Skeletal muscle tissue (tissue), 4 donors: ENCODE measurements around the gene HSPBAP1. TPM values are rescaled to one million over a fixed set of nuclear protein-coding genes. Genes with fewer than 3 reads are reported as not detected.

Source experiments
- H3K27ac ChIP-seq: one replicate; pipeline ENCODE4 v1.7.0; 2013; ENCODE audit warnings: mild to moderate bottlenecking, low read depth, low read length, inconsistent platforms
- H3K27me3 ChIP-seq, 3 donors: one replicate each; pipeline ENCODE4 v1.7.0; 2013; ENCODE audit warnings: low read length in 3 of 3; ENCODE audit not compliant: control insufficient read depth in 3 of 3, insufficient read depth in 3 of 3
- H3K36me3 ChIP-seq, 3 donors: one replicate each; pipeline ENCODE4 v1.7.0; 2013; ENCODE audit warnings: low read length in 3 of 3; ENCODE audit not compliant: control insufficient read depth in 3 of 3, insufficient read depth in 3 of 3
- H3K4me1 ChIP-seq, 3 donors: one replicate each; pipeline ENCODE4 v1.7.0; 2013; ENCODE audit warnings: low read length in 3 of 3, mild to moderate bottlenecking in 3 of 3; ENCODE audit not compliant: control insufficient read depth in 3 of 3, insufficient read depth in 3 of 3
- H3K4me3 ChIP-seq, 3 donors: one replicate each; pipeline ENCODE4 v1.7.0; 2013; ENCODE audit warnings: low read length in 3 of 3
- H3K9ac ChIP-seq, 3 donors: one replicate each; pipeline ENCODE4 v1.7.0; 2013; ENCODE audit warnings: low read length in 3 of 3, mild to moderate bottlenecking in 3 of 3, moderate library complexity in 2 of 3, low read depth in 1 of 3
- H3K9me3 ChIP-seq, 3 donors: one replicate each; pipeline ENCODE4 v1.7.0; 2013; ENCODE audit warnings: low read length in 3 of 3; ENCODE audit not compliant: control insufficient read depth in 3 of 3
- total RNA-seq: library from RNA; depleted of rRNA; stranded (reverse); fragments of >200 nt; gene quantifications from one replicate; pipeline ENCODE4 v1.2.3, GENCODE V29; 2014
- donor health status: Osteomylitis.

Gene HSPBAP1
- total RNA-seq, 1 donor from 2014 or later: 8.9 TPM

DNA sequence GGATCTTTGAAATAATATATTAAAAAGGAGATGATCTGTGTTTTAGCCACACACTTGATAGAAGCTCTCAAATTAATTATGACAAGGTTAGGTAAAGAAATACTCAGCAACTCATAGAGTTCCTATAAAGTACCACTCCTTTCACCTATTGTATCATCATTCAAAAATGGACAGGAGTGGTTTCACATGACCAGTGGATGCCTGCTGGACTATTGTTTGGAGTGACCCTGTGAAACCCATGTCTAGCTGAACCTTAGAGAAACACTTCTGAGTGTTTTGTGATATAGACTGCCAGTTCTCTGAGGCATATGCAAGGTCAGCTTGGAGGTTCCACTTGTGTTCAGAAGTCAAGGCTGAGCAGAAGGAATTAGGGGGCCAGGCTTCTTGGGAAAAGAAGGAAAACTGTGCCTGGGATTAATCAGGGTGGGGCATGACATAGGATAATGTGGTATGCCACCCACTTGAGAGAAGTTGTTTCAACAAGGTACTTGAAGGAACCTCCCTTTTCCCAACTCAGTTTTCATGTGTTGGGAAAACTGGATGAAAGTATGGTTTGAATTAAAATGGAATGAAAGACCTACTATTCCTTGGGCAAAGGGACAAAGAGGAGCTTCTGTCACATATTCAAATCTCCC, 97.6 kb downstream of the HSPBAP1 start:
- H3K4me1 ChIP-seq: no peaks in the 10 kb centered on the region
- H3K27ac ChIP-seq: no peak overlapping the region
- no peaks in the 10 kb centered on the region for H3K9me3 ChIP-seq
- H3K9ac ChIP-seq: no peak overlapping the region
- H3K27me3 ChIP-seq: no peaks in the 10 kb centered on the region
- H3K4me3 ChIP-seq: no peak overlapping the region
- H3K36me3 ChIP-seq: peaks cover 9 to 49% (median 30%) of the 10 kb centered on the region in 3 donors

DNA sequence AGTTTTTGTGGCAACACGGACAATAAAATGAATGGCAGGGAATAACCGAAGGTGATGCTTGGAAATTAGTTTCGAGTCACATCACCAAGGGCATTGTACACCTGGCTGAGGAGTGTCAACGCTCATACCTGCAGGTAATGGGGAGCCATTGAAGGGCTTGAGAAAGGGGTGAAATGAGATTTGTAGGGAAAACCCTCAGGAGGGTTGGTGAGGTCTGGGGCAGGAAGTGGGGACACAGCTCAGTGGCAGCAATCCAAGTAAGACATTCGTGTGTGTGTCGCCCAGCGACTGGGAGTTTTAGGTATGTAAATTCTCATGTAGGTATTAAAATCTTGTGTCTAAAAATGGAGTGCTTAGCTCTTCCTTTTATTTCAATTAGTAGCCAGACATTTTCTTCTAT, 98.7 kb downstream of the HSPBAP1 start:
- no peaks in the 10 kb centered on the region for H3K4me1 ChIP-seq
- no peak overlapping the region for H3K9ac ChIP-seq
- no peak overlapping the region for H3K27ac ChIP-seq
- H3K4me3 ChIP-seq: no peak overlapping the region
- no peaks in the 10 kb centered on the region for H3K27me3 ChIP-seq
- H3K36me3 ChIP-seq: peaks cover 9 to 43% (median 37%) of the 10 kb centered on the region in 3 donors
- H3K9me3 ChIP-seq: no peaks in the 10 kb centered on the region

DNA sequence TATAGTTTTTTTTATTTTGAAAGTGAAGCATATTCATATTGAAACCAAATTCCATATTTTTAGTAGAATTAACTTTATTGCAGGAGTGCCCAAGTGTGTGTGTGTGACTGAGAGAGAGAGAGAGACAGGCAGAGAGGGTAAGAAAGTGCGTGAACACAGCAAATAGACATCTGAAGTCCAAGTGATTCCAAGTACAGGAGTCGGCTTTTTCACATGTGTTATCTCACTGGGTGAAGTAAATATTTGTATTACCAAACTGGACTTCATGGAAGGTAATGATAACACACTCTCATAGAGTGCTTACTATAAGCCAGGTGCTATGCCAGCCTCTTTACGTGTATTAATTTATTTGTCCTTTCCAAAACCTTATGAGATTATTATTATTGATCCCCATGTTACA, 101.0 kb downstream of the HSPBAP1 start:
- Histone ChIP-seq H3K4me3 (no peak overlapping the region), H3K9ac (no peak overlapping the region), H3K27ac (no peak overlapping the region), H3K4me1 (no peaks in the 10 kb centered on the region), H3K9me3 (no peaks in the 10 kb centered on the region), H3K27me3 (no peaks in the 10 kb centered on the region), H3K36me3 (peaks cover 6 to 40% (median 34%) of the 10 kb centered on the region in 3 donors)

DNA sequence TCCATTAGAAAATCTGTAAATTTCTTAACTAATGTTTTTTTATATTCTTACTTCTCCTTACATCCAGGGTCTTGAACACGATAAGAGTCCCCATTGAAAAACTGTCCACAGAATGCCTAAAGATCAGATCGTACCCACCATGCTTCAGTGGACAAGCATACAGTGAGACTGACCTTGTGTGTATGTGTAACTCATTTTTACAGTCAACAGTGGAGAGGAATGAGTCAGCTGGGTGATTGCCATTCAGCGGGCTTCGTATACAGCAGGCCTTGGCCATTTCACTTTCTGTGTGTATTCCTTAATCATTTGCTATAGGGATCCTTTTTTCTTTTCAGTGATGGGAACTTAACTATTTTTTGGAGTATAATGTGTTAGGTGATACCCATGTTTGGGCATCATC, 102.4 kb downstream of the HSPBAP1 start:
- no peak overlapping the region for H3K27ac ChIP-seq
- H3K9me3 ChIP-seq: no peaks in the 10 kb centered on the region
- H3K4me1 ChIP-seq: peaks cover 0 to 3% (median 0%) of the 10 kb centered on the region in 3 donors
- no peak overlapping the region for H3K9ac ChIP-seq
- H3K36me3 ChIP-seq: peaks cover 6 to 50% (median 32%) of the 10 kb centered on the region in 3 donors
- no peak overlapping the region for H3K4me3 ChIP-seq
- H3K27me3 ChIP-seq: no peaks in the 10 kb centered on the region

DNA sequence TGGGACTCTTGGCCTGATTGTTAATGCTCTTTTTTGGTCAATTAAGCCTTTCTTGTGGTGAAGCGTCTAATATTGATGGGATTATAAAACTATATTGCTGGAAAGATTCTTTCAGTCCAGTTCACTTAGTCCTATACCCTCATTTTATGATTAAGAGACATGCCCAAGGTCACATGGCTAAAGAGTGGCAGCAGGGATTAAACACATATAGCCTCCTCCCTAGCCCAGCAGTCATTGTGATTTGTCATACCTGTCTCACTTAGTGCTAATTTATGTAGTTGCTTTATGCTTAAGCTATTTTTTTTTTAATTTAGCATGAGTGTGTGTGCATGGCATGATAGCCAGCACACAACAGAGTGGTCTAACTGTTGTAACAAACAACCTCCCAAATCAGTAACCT, 103.5 kb downstream of the HSPBAP1 start:
- peaks cover 0 to 3% (median 0%) of the 10 kb centered on the region in 3 donors for H3K4me1 ChIP-seq
- no peaks in the 10 kb centered on the region for H3K27me3 ChIP-seq
- H3K4me3 ChIP-seq: no peak overlapping the region
- H3K36me3 ChIP-seq: peaks cover 6 to 51% (median 28%) of the 10 kb centered on the region in 3 donors
- no peak overlapping the region for H3K9ac ChIP-seq
- no peaks in the 10 kb centered on the region for H3K9me3 ChIP-seq
- H3K27ac ChIP-seq: no peak overlapping the region

Other genes with a start within 250 kb of the HSPBAP1 start
- gene PARP9, start 229.5 kb downstream of the HSPBAP1 start, total RNA-seq: 15.1 TPM
- gene DTX3L, start 229.5 kb downstream of the HSPBAP1 start, total RNA-seq: 9.9 TPM
- gene PARP15, start 216.2 kb downstream of the HSPBAP1 start, total RNA-seq: 2.6 TPM
- gene PARP14, start 113.0 kb downstream of the HSPBAP1 start, total RNA-seq: 21.9 TPM
- gene SLC49A4, start 1.2 kb upstream of the HSPBAP1 start, total RNA-seq: 11.5 TPM
- gene SEMA5B, start 233.9 kb upstream of the HSPBAP1 start, total RNA-seq: 8.4 TPM